Measurements from ENCODE around the gene SH3RF1. TPM values are rescaled to one million over a fixed set of nuclear protein-coding genes. Genes with fewer than 3 reads are reported as not detected.
"Not testable (repeated sequence)": the region's sequence is repeated elsewhere in the genome, so short reads cannot be mapped to it uniquely, and the experiment has no call there.

The SH3RF1 gene
- 2.3 and 4.0 TPM in 2 replicates for total RNA-seq (2014; rRNA removed; shearing (Covaris generic))

- peak; percentile 74 for DNase-seq (ENCODE audit: low spot score)
Measured at GRCh38 chr4:169270810-169271691, at the start of gene SH3RF1. Gene SH3RF1 (minus strand): TSS chr4:169270956. CDS start chr4:169269212, 1,744 bp downstream.

GRCh38 chr4:169315530-169316343 is 45.0 kb upstream of the SH3RF1 start:
- DNase-seq (ENCODE audit: low spot score) = no peak

- peak; percentile 40 for DNase-seq (ENCODE audit: low spot score)
Measured at GRCh38 chr4:169314906-169315305, 44.1 kb upstream of the SH3RF1 start.

- no peak for DNase-seq (ENCODE audit: low spot score)
Measured at GRCh38 chr4:169313732-169314131, 43.0 kb upstream of the SH3RF1 start.

GRCh38 chr4:169312690-169313422 is 42.1 kb upstream of the SH3RF1 start:
- no peak for DNase-seq (ENCODE audit: low spot score)

GRCh38 chr4:169311643-169312365 is 41.0 kb upstream of the SH3RF1 start:
- peak; percentile 29 for DNase-seq (ENCODE audit: low spot score)

- no peak for DNase-seq (ENCODE audit: low spot score)
Measured at GRCh38 chr4:169309326-169309967, 38.7 kb upstream of the SH3RF1 start.

GRCh38 chr4:169307576-169307975 is 36.8 kb upstream of the SH3RF1 start:
- no peak for DNase-seq (ENCODE audit: low spot score)

- DNase-seq (ENCODE audit: low spot score) = no peak
Measured at GRCh38 chr4:169305651-169306050, 34.9 kb upstream of the SH3RF1 start.

GRCh38 chr4:169305173-169305572 is 34.4 kb upstream of the SH3RF1 start:
- DNase-seq (ENCODE audit: low spot score) = no peak

GRCh38 chr4:169295822-169296221 is 25.1 kb upstream of the SH3RF1 start:
- DNase-seq (ENCODE audit: low spot score) = no peak

GRCh38 chr4:169293343-169294176 is 22.8 kb upstream of the SH3RF1 start:
- no peak for DNase-seq (ENCODE audit: low spot score)

GRCh38 chr4:169287983-169288382 is 17.2 kb upstream of the SH3RF1 start:
- DNase-seq (ENCODE audit: low spot score) = not testable (repeated sequence)

GRCh38 chr4:169286562-169287301 is 16.0 kb upstream of the SH3RF1 start:
- no peak for DNase-seq (ENCODE audit: low spot score)

GRCh38 chr4:169283114-169283509 is 12.4 kb upstream of the SH3RF1 start:
- no peak for DNase-seq (ENCODE audit: low spot score)

- no peak for DNase-seq (ENCODE audit: low spot score)
Measured at GRCh38 chr4:169282429-169283113, 11.8 kb upstream of the SH3RF1 start.

- no peak for DNase-seq (ENCODE audit: low spot score)
Measured at GRCh38 chr4:169279108-169279507, 8.4 kb upstream of the SH3RF1 start.

GRCh38 chr4:169278624-169279023 is 7.9 kb upstream of the SH3RF1 start:
- no peak for DNase-seq (ENCODE audit: low spot score)

All from H4 (cell line).